ENCODE measurements around the gene TMEM145. TPM values are rescaled to one million over a fixed set of nuclear protein-coding genes. Genes with fewer than 3 reads are reported as not detected.

Gene TMEM145
- polyA plus RNA-seq, 3 donors = not detected

DNA sequence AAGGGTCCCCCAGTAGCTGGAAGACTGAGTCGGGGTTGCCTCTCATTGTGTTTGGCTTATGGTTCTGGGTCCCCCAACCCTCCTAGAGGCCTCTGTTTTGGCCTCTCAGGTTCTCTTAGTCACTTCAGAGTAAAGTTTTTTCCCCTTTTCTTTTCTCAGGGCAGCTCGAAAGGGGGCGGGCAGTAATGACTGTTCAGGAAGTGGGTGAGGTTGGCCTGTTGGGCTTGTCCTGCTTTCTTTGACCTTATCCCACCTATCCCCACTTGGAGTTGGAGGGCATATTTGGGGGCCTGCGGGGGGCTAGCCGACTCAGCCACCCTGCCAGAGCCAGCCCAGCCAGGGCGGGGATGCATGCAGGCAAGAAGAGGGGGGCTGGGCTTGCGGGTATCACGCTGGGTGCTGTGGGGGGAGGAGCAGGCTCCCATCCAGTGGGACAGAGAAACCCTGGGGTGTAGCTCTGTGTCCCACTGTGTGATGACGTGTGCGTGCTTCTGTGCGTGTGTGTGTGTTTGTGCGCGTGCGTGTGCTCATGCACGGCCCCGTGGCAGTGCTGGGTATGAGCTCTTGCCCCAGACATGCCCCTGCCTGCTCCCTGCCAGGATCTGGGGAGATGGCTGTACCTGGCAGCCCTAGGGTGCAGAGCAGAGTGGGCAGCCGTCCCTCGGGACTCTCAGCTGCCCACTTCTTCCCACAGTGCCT lies 42.6 kb upstream of the TMEM145 start:
- peak; percentile 82 to 91 (median 84) for DNase-seq
- Mint-ChIP-seq H3K9me3 (peaks cover 0 to 2% (median 0%) of the 10 kb centered on the region in 7 donors), H3K4me1 (peaks cover 39% of the 10 kb centered on the region), H3K27me3 (ENCODE audit: low read depth in 3 of 3) (peaks cover 0 to 5% (median 0%) of the 10 kb centered on the region in 3 donors), H3K36me3 (peaks cover 27 to 39% of the 10 kb centered on the region in 2 donors), H3K4me3 (peak overlapping the region; percentile 84 to 95), H3K27ac (peak overlapping the region in 4 of 7 donors; percentile 98 to 99 (median 99))
- Histone ChIP-seq H3K4me3 (replicated peaks in 1 of 3; ENCODE audit: low read depth in 2 of 3, low read length in 3 of 3) (peak overlapping the region; percentile 65 to 88 (median 73)), H3K27ac (ENCODE audit: low read depth in 1 of 2, low read length in 2 of 2) (peak overlapping the region; percentile 90 to 95), H3K27me3 (ENCODE audit: control insufficient read depth in 2 of 2, insufficient read depth in 2 of 2, low read length in 2 of 2) (no peaks in the 10 kb centered on the region), H3K79me2 (ENCODE audit: insufficient read depth, low read length) (peaks cover 59% of the 10 kb centered on the region), H3K36me3 (replicated peaks in 1 of 2; ENCODE audit: control insufficient read depth in 1 of 2, insufficient read depth in 2 of 2, low read length in 2 of 2) (peaks cover 36% of the 10 kb centered on the region in 2 donors), H3K4me1 (ENCODE audit: control insufficient read depth in 1 of 2, insufficient read depth in 2 of 2, low read length in 2 of 2) (peaks cover 30 to 42% of the 10 kb centered on the region in 2 donors), H3K4me2 (replicated peaks; ENCODE audit: extremely low read depth, low read length, poor library complexity, severe bottlenecking) (peak overlapping the region; percentile 80), H4K20me1 (ENCODE audit: insufficient read depth, low read length) (peaks cover 25% of the 10 kb centered on the region), H3K9me3 (replicated peaks in 1 of 2; ENCODE audit: control insufficient read depth in 1 of 2, insufficient read depth in 1 of 2, low read length in 2 of 2) (no peaks in the 10 kb centered on the region), H3K9ac (ENCODE audit: insufficient read depth, low read length, poor library complexity, severe bottlenecking) (peak overlapping the region; percentile 78), H2AFZ (ENCODE audit: insufficient read depth, low read depth, low read length, poor library complexity, severe bottlenecking) (peak overlapping the region; percentile 26)
- TF ChIP-seq CTCF (IDR thresholded peaks at IDR 0.05) = no peak
- intact Hi-C loops (cut with micrococcal nuclease) = no loop called here
- 0% methylated on average over 4 of the region's 18 CpGs for WGBS (ENCODE audit: insufficient coverage)

- Histone ChIP-seq H3K4me3 (replicated peaks in 1 of 3; ENCODE audit: low read depth in 2 of 3, low read length in 3 of 3) (peak overlapping the region; percentile 65 to 88 (median 73)), H3K36me3 (replicated peaks in 1 of 2; ENCODE audit: control insufficient read depth in 1 of 2, insufficient read depth in 2 of 2, low read length in 2 of 2) (peaks cover 36 to 40% of the 10 kb centered on the region in 2 donors), H2AFZ (ENCODE audit: insufficient read depth, low read depth, low read length, poor library complexity, severe bottlenecking) (no peak overlapping the region), H3K9ac (ENCODE audit: insufficient read depth, low read length, poor library complexity, severe bottlenecking) (peak overlapping the region; percentile 78), H4K20me1 (ENCODE audit: insufficient read depth, low read length) (peaks cover 29% of the 10 kb centered on the region), H3K79me2 (ENCODE audit: insufficient read depth, low read length) (peaks cover 63% of the 10 kb centered on the region), H3K9me3 (replicated peaks in 1 of 2; ENCODE audit: control insufficient read depth in 1 of 2, insufficient read depth in 1 of 2, low read length in 2 of 2) (no peaks in the 10 kb centered on the region), H3K4me1 (ENCODE audit: control insufficient read depth in 1 of 2, insufficient read depth in 2 of 2, low read length in 2 of 2) (peaks cover 33 to 45% of the 10 kb centered on the region in 2 donors), H3K27ac (ENCODE audit: low read depth in 1 of 2, low read length in 2 of 2) (peak overlapping the region; percentile 90 to 95), H3K27me3 (ENCODE audit: control insufficient read depth in 2 of 2, insufficient read depth in 2 of 2, low read length in 2 of 2) (no peaks in the 10 kb centered on the region), H3K4me2 (replicated peaks; ENCODE audit: extremely low read depth, low read length, poor library complexity, severe bottlenecking) (peak overlapping the region; percentile 80)
- no peak for TF ChIP-seq CTCF (IDR thresholded peaks at IDR 0.05)
- 52% methylated on average over 3 of the region's 3 CpGs for WGBS (ENCODE audit: insufficient coverage)
- H3K4me1 Mint-ChIP-seq = peaks cover 43% of the 10 kb centered on the region
- H3K4me3 Mint-ChIP-seq = peak overlapping the region; percentile 59 to 72
- peaks cover 29 to 42% of the 10 kb centered on the region in 2 donors for H3K36me3 Mint-ChIP-seq
- H3K9me3 Mint-ChIP-seq = peaks cover 0 to 2% (median 0%) of the 10 kb centered on the region in 7 donors
- intact Hi-C loops (cut with micrococcal nuclease) = no loop called here
- peak in 1 of 3 donors; percentile 47 for DNase-seq
- peak overlapping the region in 4 of 7 donors; percentile 98 to 99 (median 99) for H3K27ac Mint-ChIP-seq
- H3K27me3 Mint-ChIP-seq (ENCODE audit: low read depth in 3 of 3) = peaks cover 0 to 5% (median 0%) of the 10 kb centered on the region in 3 donors
Measured at GRCh38 chr19:42271045-42271419, 42.1 kb upstream of the TMEM145 start.
